Lung (tissue), 16 donors: ENCODE measurements around the gene STX8. TPM values are rescaled to one million over a fixed set of nuclear protein-coding genes. Genes with fewer than 3 reads are reported as not detected.

ENCODE experiments used
- ATAC-seq: fragments of 200-7000 bp; cut with Tn5 transposase; one replicate; pipeline ENCODE4 v1.9.1; 2020; ENCODE audit warnings: moderate number of reproducible peaks; ENCODE audit not compliant: insufficient read depth, low FRiP score
- DNase-seq, 3 donors: peaks; one replicate each; pipeline ENCODE4 v3.0.0-alpha.2; 2013 to 2017
- H3K27ac ChIP-seq, 2 donors: one replicate each; pipeline ENCODE4 v1.5.1; 2013; ENCODE audit warnings: mild to moderate bottlenecking in 2 of 2, moderate library complexity in 2 of 2, control low read depth in 1 of 2, inconsistent platforms in 1 of 2, low read depth in 1 of 2, low read length in 1 of 2
- H3K27me3 ChIP-seq, 3 donors: one replicate each; pipeline ENCODE4 v1.5.1; 2013; ENCODE audit warnings: low read length in 2 of 3; ENCODE audit not compliant: control insufficient read depth in 3 of 3, insufficient read depth in 3 of 3
- H3K36me3 ChIP-seq, 4 donors: one replicate each; pipeline ENCODE4 v1.5.1; 2013; ENCODE audit warnings: low read length in 4 of 4, mild to moderate bottlenecking in 1 of 4, moderate library complexity in 1 of 4; ENCODE audit not compliant: control insufficient read depth in 4 of 4, insufficient read depth in 4 of 4
- H3K4me1 ChIP-seq, 5 donors: one replicate each; pipeline ENCODE4 v1.5.1; 2013; ENCODE audit warnings: low read length in 5 of 5, mild to moderate bottlenecking in 2 of 5, moderate library complexity in 1 of 5; ENCODE audit not compliant: control insufficient read depth in 5 of 5, insufficient read depth in 5 of 5
- H3K4me3 ChIP-seq: one replicate; pipeline ENCODE4 v1.5.1; 2013; ENCODE audit warnings: mild to moderate bottlenecking, control low read depth, moderate library complexity
- H3K9ac ChIP-seq, 2 donors: one replicate each; pipeline ENCODE4 v1.5.1; 2013; ENCODE audit warnings: low read length in 2 of 2, control low read depth in 1 of 2; ENCODE audit not compliant: insufficient read depth in 1 of 2
- H3K9me3 ChIP-seq, 4 donors: one replicate each; pipeline ENCODE4 v1.5.1; 2013; ENCODE audit warnings: low read length in 3 of 4, mild to moderate bottlenecking in 1 of 4, moderate library complexity in 1 of 4; ENCODE audit not compliant: control insufficient read depth in 4 of 4, insufficient read depth in 3 of 4
- WGBS, 2 donors: extraction: QIAGEN DNeasy Blood & Tissue Kit; methylation state at CpG; one replicate each; pipeline ENCODE4 v1.1.7; 2013; 5-methylcytosine and 5-hydroxymethylcytosine counted together
- long read RNA-seq, 5 donors: transcript quantifications; one replicate each; lab custom pipeline, GENCODE V29; 2026
- polyA plus RNA-seq, 2 donors: library from polyadenylated mRNA; stranded (reverse); fragments of 200-250 nt; gene quantifications; one replicate each; pipeline ENCODE4 v1.2.1, GENCODE V29; 2013
- total RNA-seq, 2 donors: library from RNA; depleted of rRNA in 1 of 2; stranded (reverse); fragments of >200 nt in 1 of 2; gene quantifications; one replicate each; pipeline ENCODE4 v1.2.1, GENCODE V29; 2014 to 2021
- TF ChIP-seq, protein P1 (sequence below): IDR thresholded peaks from 2 replicates; pipeline ENCODE4 v1.5.1; 2012; ENCODE audit warnings: mild to moderate bottlenecking; ENCODE audit errors: control extremely low read depth, extremely low read depth
- donor health status: control.
- donor health status: control.
- donor health status: Bipolar disorder and iron deficiency.
- donor health status: healthy.
- donor health status: DM: yes; HTN: yes; CAD: no.

Gene STX8, protein sequence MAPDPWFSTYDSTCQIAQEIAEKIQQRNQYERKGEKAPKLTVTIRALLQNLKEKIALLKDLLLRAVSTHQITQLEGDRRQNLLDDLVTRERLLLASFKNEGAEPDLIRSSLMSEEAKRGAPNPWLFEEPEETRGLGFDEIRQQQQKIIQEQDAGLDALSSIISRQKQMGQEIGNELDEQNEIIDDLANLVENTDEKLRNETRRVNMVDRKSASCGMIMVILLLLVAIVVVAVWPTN
- total RNA-seq (10 to 100 TPM; 62.5 to 81.1 TPM), polyA plus RNA-seq (10 to 100 TPM; 36.5 to 64.0 TPM)
- long read RNA-seq, donor 1, transcript STX8-203 (2 exons, 372 nt): minor isoform, 7 of 31 reads
- long read RNA-seq, donor 1, transcript STX8-201 (8 exons, 1,246 nt): major isoform, 16 of 31 reads
- long read RNA-seq, donor 1, partial matches to known transcripts: 6 of 31 reads
- long read RNA-seq, donor 1, other reads (novel, unspliced or antisense): 0 of 31 reads
- long read RNA-seq, donor 2, transcript STX8-201 (8 exons, 1,246 nt): major isoform, 11 of 14 reads
- long read RNA-seq, donor 2, partial matches to known transcripts: 0 of 14 reads
- long read RNA-seq, donor 2, other reads (novel, unspliced or antisense): 0 of 14 reads
- long read RNA-seq, donor 3, transcript STX8-203 (2 exons, 372 nt): minor isoform, 5 of 20 reads
- long read RNA-seq, donor 3, transcript STX8-201 (8 exons, 1,246 nt): major isoform, 15 of 20 reads
- long read RNA-seq, donor 3, partial matches to known transcripts: 0 of 20 reads
- long read RNA-seq, donor 3, other reads (novel, unspliced or antisense): 0 of 20 reads
- long read RNA-seq, donor 4, transcript STX8-201 (8 exons, 1,246 nt): major isoform, 10 of 20 reads
- long read RNA-seq, donor 4, partial matches to known transcripts: 6 of 20 reads
- long read RNA-seq, donor 4, other reads (novel, unspliced or antisense): 0 of 20 reads
- long read RNA-seq, donor 5, transcript STX8-203 (2 exons, 372 nt): minor isoform, 11 of 43 reads
- long read RNA-seq, donor 5, transcript STX8-201 (8 exons, 1,246 nt): major isoform, 25 of 43 reads
- long read RNA-seq, donor 5, partial matches to known transcripts: 6 of 43 reads
- long read RNA-seq, donor 5, other reads (novel, unspliced or antisense): 0 of 43 reads

DNA sequence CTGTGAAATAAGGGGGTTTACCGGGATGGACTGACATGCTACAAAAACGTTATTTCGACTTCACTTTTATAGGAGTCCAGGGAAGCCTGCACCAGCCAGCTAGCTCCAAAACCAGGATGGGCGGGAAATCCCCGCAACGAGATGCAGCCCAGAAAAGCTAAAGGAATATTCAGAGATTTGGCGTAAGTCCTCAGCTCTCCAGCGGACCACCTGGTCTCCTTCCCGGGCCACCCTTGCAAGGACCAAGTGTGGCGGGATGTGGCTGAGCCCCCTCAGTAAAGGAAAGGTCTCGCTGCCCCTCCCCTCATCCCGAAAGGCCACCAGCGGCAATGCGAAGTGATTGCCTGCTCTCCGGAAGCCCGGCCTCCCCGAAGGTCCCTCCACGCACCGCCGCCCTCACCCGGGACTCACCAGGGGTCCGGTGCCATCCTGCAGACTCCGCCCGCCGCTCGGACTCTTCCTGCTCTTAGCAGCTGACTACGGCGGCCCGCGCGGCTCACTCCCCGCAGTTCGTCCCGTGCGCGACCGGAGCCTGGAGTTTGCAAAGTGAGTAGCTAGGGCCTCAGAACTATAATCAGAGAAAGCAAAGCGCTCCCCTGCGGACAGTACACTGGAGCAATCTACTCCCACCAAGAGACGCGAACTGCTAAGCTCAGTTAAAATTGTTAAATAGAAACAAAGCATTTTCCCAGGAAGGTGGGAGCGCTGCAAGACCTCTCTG, at the start of gene STX8:
TSS of gene STX8 (minus strand) at position 440 of the 721 bp plus-strand sequence. CDS start at position 428, 12 bp downstream.
- Histone ChIP-seq H3K9ac (peak within 1 kb of the TSS in 1 of 2 donors; percentile 63), H3K4me1 (peaks cover 0 to 16% (median 4%) of the 10 kb centered on the region in 5 donors), H3K9me3 (no peaks in the 10 kb centered on the region), H3K27me3 (no peaks in the 10 kb centered on the region), H3K4me3 (peak within 1 kb of the TSS; percentile 79), H3K27ac (peak within 1 kb of the TSS in 1 of 2 donors; percentile 27), H3K36me3 (peaks cover 0 to 2% (median under 1%) of the 10 kb centered on the region in 4 donors)
- ATAC-seq: peak; percentile 85
- WGBS, 2 donors: 1% methylated on average over 42 of the region's 42 CpGs
- peak; percentile 88 to 93 (median 93) for DNase-seq
- TF ChIP-seq, protein P1, sequence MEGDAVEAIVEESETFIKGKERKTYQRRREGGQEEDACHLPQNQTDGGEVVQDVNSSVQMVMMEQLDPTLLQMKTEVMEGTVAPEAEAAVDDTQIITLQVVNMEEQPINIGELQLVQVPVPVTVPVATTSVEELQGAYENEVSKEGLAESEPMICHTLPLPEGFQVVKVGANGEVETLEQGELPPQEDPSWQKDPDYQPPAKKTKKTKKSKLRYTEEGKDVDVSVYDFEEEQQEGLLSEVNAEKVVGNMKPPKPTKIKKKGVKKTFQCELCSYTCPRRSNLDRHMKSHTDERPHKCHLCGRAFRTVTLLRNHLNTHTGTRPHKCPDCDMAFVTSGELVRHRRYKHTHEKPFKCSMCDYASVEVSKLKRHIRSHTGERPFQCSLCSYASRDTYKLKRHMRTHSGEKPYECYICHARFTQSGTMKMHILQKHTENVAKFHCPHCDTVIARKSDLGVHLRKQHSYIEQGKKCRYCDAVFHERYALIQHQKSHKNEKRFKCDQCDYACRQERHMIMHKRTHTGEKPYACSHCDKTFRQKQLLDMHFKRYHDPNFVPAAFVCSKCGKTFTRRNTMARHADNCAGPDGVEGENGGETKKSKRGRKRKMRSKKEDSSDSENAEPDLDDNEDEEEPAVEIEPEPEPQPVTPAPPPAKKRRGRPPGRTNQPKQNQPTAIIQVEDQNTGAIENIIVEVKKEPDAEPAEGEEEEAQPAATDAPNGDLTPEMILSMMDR: no peak

DNA sequence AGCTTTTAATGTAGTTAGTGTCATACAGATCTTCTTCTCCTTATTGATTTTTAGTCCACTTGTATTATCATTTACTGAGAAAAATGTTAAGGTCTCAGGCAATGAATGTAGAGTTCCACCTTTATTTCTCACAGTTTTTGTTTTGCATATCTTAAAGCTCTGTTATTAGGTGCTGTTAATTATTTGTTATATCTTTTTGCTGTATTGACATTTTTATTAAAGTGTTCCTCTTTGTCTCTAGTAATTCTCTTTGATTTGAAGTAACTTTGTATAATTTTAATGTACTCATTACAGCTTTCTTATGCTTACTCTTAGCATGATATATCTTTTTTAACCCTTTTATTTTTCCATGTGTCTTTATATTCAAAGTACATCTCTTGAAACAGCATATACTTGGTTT, 47.3 kb upstream of the STX8 start:
- Histone ChIP-seq H3K36me3 (no peaks in the 10 kb centered on the region), H3K9ac (no peak overlapping the region), H3K4me3 (no peak overlapping the region), H3K9me3 (peaks cover 0 to 13% (median 5%) of the 10 kb centered on the region in 4 donors), H3K4me1 (no peaks in the 10 kb centered on the region), H3K27me3 (no peaks in the 10 kb centered on the region), H3K27ac (no peak overlapping the region)
- DNase-seq: no peak
- TF ChIP-seq, protein P1: no peak
- ATAC-seq: no peak

DNA sequence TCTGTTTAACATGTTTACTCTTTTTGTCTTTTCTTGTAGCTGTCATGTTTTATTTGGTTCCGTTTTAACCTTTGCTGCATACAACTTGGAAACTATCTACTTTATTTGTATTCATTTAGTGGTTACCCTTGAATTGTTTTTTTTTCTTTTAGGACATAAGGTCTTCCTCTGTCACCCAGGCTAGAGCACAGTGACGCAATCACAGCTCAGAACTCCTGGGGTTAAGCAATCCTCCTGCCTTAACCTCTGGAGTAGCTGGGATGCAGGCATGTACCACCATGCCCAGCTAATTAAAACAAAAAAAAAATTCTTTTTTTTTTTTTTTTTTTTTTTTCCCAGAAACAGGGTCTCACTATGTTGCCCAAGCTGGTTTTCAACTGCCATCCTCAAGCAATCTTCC, 39.9 kb upstream of the STX8 start:
- ATAC-seq (no peak), DNase-seq (no peak)
- 41 to 45% methylated on average over 2 of the region's 2 CpGs for WGBS, 2 donors
- Histone ChIP-seq H3K4me3 (no peak overlapping the region), H3K9ac (no peak overlapping the region), H3K9me3 (no peaks in the 10 kb centered on the region), H3K27me3 (no peaks in the 10 kb centered on the region), H3K4me1 (no peaks in the 10 kb centered on the region), H3K27ac (no peak overlapping the region), H3K36me3 (no peaks in the 10 kb centered on the region)
- TF ChIP-seq, protein P1: no peak
